CD4-positive, alpha-beta T cell treated with Interleukin-6 at 100 ng/mL for 8 hours (primary cell): ENCODE data around the gene ZBTB5.
"Not testable (repeated sequence)": the region's sequence is repeated elsewhere in the genome, so short reads cannot be mapped to it uniquely, and the experiment has no call there.

Experiments
- DNase-seq: peaks from one replicate; pipeline ENCODE4 v3.0.0-alpha.2; 2020; ENCODE audit warnings: mixed read lengths, low spot score

ZBTB5 gene

DNA sequence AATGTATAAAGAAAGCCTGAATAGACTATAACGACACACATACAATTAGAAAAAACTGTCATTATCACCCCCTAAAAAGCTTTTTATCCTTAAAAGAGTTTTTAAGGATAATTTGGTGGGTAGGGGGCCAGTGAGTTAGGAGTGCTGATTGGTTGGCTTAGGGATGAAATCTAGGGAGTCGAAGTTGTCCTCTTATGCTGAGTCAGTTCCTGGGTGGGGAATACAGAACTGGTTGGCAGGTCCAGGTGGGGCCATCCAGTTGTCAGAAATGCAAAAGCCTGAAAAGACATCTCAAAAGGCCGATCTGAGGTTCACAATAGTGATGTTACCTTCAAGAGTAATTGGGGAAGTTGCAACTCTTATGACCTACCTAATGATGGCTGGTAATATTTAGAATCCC lies 13.6 kb downstream of the ZBTB5 start:
- DNase-seq: no peak

GRCh38 chr9:37449862-37450632 lies 15.2 kb downstream of the ZBTB5 start:
- DNase-seq: no peak

- DNase-seq: no peak
Observed at GRCh38 chr9:37447111-37447510, 18.1 kb downstream of the ZBTB5 start.

DNA sequence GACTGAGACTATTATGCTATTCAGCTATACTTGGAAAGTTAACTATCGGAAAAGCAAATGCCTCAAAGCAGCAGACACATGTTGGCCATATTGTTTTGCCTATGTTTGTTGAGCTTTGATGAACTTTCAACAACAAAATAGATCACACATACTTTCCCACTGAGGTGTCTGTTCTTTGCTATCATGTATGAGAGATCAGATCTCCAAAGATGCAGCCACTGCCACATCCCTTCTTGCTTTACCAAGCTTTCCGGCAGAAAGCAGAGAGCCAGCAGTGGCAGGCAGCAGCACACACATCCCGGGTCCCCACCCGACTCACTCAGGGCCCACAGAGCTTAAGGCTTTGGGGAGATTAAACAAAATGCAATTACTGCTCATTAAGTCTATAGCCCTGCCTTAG lies 18.8 kb downstream of the ZBTB5 start:
- DNase-seq: no peak

GRCh38 chr9:37445832-37446231 lies 19.4 kb downstream of the ZBTB5 start:
- DNase-seq: no peak

- no peak for DNase-seq
Observed at GRCh38 chr9:37444890-37445289, 20.4 kb downstream of the ZBTB5 start.

DNA sequence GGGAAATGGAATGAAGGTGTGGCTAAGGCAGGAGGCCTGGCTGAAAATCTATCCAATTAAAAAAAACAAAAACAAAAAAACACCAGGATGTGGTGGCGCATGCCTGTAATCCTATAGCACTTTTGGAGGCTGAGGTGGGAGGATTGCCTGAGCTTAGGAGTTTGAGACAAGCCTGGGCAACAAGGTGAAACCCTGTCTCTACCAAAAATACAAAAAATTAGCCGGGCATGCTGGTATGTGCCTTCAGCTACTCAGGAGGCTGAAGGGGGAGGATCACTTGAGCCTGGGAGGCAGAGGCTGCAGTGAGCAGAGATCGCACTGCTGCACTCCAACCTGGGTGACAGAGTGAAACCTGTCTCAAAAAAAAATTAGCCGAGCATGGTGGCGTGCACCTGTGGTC lies 21.7 kb downstream of the ZBTB5 start:
- DNase-seq: no peak

DNA sequence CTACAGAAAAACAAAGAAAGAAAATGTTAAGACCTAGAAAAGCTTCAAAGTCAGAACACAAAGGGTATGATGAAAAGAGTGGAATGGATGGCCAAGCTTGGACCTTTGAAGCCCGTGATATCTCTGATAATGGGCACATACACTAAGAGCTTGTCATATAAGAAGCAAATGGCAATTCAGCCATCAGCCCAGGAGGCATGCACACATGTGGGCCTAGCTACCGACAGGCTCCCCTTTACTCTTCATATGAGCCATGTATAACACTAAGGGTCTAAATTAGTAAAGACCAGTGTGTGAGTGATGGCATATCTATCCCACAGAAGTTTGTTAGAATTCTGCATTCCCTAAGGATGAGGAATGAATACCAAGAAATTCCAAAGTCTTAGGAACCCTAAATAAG lies 22.7 kb downstream of the ZBTB5 start:
- DNase-seq: no peak

- no peak for DNase-seq
Observed at GRCh38 chr9:37441776-37442370, 23.4 kb downstream of the ZBTB5 start.

DNA sequence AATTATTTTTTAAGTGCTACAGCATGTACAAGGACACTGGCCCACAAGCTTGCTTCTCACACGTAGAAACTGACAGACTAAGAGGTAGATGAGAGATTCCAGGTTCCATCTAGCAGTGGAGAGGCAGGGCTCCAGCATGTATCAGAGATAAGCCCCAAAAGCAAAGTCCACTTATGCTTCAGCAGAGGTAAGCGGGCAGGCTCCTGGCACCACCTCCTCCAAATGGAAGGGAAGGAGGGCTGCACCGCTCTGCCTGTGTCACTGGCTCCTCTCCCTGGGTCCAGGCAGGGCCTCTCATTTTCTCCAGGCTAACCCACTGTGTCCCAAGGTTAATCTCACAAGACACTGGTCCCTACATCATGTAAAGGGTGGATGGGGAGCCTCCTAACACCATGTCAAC lies 26.9 kb downstream of the ZBTB5 start:
- DNase-seq: no peak

DNA sequence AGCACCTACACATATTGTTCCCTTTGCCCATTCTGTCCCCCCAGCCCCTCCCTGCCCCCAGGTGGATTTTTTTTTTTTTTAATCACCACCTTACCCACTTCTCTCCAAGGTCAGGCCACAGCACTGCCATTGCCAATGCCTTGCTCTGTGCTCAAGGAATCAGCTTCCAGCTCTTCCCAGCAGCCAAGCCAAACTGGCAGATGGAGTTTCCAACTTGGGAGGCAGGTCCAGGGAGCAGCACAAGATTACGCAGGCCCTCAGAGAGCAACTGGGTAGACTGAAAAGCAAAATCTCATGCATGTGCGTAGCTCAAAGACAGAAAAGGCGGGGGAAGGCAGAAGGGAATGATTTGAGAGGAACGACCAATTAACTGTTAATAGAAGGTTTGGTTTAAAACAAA lies 27.6 kb downstream of the ZBTB5 start:
- no peak for DNase-seq

DNA sequence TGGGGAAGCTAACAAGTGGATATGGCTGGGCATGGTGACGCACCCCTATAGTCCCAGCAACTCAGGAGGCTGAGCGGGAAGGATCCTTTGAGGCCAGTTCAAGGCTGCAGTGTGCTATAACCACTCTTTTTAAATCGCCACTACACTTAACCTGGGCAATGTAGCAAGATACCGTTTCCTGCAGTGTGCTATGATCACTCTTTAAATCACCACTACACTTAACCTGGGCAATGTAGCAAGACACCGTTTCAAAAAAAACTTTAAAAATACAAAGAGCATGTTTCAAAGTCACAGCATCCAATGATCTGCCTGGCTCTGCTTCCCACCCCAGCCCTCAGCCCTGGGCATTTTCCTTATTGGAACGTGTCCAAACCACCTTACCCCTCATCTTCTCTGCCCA lies 28.2 kb downstream of the ZBTB5 start:
- DNase-seq: no peak

DNA sequence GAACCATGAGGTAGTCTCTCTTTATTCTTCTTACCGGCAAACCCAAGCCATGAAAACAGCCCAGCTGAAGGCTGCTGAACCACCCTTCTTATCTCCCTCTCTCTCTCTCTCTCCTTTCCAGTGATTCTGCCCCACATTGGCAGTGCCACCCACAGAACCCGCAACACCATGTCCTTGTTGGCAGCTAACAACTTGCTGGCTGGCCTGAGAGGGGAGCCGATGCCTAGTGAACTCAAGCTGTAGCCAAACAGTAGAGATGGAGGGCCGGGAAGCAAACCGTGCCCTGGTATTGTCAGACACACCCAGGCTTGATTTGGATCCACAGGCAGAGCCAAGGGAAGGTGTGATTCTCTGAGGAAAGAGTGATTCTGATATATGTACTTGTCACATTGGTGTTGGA lies 28.7 kb downstream of the ZBTB5 start:
- no peak for DNase-seq

GRCh38 chr9:37433867-37434371 lies 31.3 kb downstream of the ZBTB5 start:
- no peak for DNase-seq

DNA sequence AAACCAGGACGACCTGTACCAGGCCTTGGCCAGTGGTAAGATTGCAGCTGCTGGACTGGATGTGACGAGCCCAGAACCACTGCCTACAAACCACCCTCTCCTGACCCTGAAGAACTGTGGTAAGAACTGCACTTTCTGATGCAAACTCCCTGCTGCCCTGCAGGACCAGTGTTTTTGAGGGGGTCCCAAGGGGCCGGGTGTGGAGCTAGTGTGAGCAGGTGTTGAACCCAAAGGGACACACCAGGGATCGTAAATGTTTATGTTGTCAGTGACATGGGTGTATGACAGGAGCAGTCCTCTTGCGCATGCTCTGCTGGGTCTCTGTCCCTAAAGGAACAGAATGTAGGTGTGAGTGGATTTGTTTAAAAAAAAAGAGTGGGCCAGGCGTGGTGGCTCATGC lies 33.2 kb downstream of the ZBTB5 start:
- DNase-seq: no peak

- no peak for DNase-seq
Observed at GRCh38 chr9:37430841-37431597, 34.2 kb downstream of the ZBTB5 start.

GRCh38 chr9:37429441-37430285 lies 35.6 kb downstream of the ZBTB5 start:
- no peak for DNase-seq

- DNase-seq: no peak
Observed at GRCh38 chr9:37428345-37428744, 36.9 kb downstream of the ZBTB5 start.

GRCh38 chr9:37426846-37427245 lies 38.4 kb downstream of the ZBTB5 start:
- no peak for DNase-seq

DNA sequence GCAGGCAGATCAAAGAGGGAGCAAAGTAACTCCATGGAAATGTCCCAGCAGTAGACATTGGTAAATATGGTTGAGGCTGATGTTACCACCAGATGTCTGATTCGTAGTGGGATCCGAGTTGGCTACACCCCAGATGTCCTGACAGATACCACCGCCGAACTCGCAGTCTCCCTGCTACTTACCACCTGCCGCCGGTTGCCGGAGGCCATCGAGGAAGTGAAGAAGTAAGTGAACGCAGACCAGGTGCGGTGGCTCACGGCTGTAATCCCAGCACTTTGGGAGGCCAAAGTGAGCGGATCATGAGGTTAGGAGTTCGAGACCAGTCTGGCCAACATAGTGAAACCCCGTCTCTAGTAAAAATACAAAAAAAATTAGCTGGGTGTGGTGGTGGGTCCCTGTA lies 38.8 kb downstream of the ZBTB5 start:
- not testable (repeated sequence) for DNase-seq

DNA sequence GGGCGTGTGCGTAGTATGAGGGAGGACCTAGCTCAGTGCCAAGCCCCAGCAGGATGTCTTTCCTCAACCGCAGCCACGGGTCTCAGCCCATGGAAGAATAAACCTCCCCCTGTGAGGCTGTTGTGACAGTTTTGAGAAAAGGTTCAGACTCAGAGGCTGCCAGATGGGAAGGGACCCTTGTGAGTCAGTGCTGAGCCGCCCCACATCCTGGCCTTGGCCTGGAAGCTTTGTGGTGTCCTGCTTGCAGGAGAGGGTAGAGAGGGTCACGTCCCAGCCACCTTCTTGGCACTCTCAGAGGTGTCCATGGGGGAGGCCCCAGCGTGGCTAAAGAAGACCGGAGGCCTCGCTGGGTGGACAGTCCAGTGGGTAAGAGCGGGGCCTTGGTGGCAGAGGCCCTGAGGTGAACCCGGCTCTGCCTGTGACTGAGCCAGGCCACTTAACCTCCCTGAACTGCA lies 39.9 kb downstream of the ZBTB5 start:
- DNase-seq: no peak

- no peak for DNase-seq
Observed at GRCh38 chr9:37424686-37425297, 40.5 kb downstream of the ZBTB5 start.
